Panc1 (cell line): Measurements from ENCODE around the gene CRHR2. TPM values are rescaled to one million over a fixed set of nuclear protein-coding genes. Genes with fewer than 3 reads are reported as not detected.

ENCODE experiments used
- ATAC-seq: fragments of 200-7000 bp; cut with Tn5 transposase; 2 replicates; pipeline ENCODE4 v1.9.1; 2020; ENCODE audit warnings: mild to moderate bottlenecking, moderate library complexity
- BruUV-seq: library from RNA; stranded (reverse); fragments of 400-500 nt; replicated peaks from 2 replicates; lab custom pipeline; 2021; lab: Mats Ljungman, UMichigan
- CTCF ChIA-PET: fragments of 300-600 bp; sonication (Branson Sonifier 250); formaldehyde crosslinking; loops from one replicate; lab custom pipeline; 2022; ENCODE audit warnings: antibody characterized with exemption; lab: Charles Lee
- POLR2A ChIA-PET: fragments of 300-600 bp; sonication (Branson Sonifier 250); formaldehyde crosslinking; loops from one replicate; lab custom pipeline; 2022; ENCODE audit warnings: antibody characterized with exemption; lab: Charles Lee
- DNase-seq: peaks from one replicate; pipeline ENCODE4 v3.0.0-alpha.2; 2010; ENCODE audit warnings: low read depth, low spot score
- H3K27ac ChIP-seq: 2 replicates; pipeline ENCODE4 v1.5.1; 2011; ENCODE audit warnings: mild to moderate bottlenecking, low read length, inconsistent platforms
- H3K27me3 ChIP-seq: fragments of 200-500 bp; sonication (Bioruptor generic); 2 replicates; pipeline ENCODE4 v1.6.0; 2014; ENCODE audit warnings: low read length, inconsistent platforms; ENCODE audit not compliant: control insufficient read depth, insufficient read depth
- H3K36me3 ChIP-seq: fragments of 200-500 bp; sonication (Bioruptor generic); 2 replicates; pipeline ENCODE4 v1.5.1; 2014; ENCODE audit warnings: inconsistent platforms, mild to moderate bottlenecking, low read length, moderate library complexity; ENCODE audit not compliant: control insufficient read depth, insufficient read depth
- H3K4me1 ChIP-seq: 2 replicates; pipeline ENCODE4 v1.5.1; 2011; ENCODE audit warnings: inconsistent platforms, mild to moderate bottlenecking, low read length, moderate library complexity; ENCODE audit not compliant: control insufficient read depth, insufficient read depth
- H3K4me3 ChIP-seq, 2 experiments: 2 replicates each; pipeline ENCODE4 v1.5.1; 2011 to 2012; ENCODE audit warnings: low read depth in 2 of 2, low read length in 2 of 2, mild to moderate bottlenecking in 2 of 2, inconsistent platforms in 1 of 2, moderate library complexity in 1 of 2
- H3K9me3 ChIP-seq: fragments of 200-500 bp; sonication (Bioruptor generic); 2 replicates; pipeline ENCODE4 v1.5.1; 2014; ENCODE audit warnings: low read depth, mild to moderate bottlenecking, inconsistent platforms, low read length, moderate library complexity; ENCODE audit not compliant: control insufficient read depth, insufficient read depth
- POLR2AphosphoS5 ChIP-seq: IDR thresholded peaks from 2 replicates; pipeline ENCODE4 v1.6.1; 2012; ENCODE audit warnings: mild to moderate bottlenecking, low read depth, low read length, moderate library complexity
- SIN3A ChIP-seq: IDR thresholded peaks from 2 replicates; pipeline ENCODE4 v1.6.1; 2012; ENCODE audit warnings: low read depth, mild to moderate bottlenecking, low read length, moderate library complexity, borderline replicate concordance; ENCODE audit not compliant: insufficient read depth
- TCF7L2 ChIP-seq: IDR thresholded peaks from 2 replicates; pipeline ENCODE4 v1.6.1; 2011; ENCODE audit warnings: mild to moderate bottlenecking, low read depth, low read length, inconsistent platforms
- in situ Hi-C: cut with HindIII; loops from 2 replicates; pipeline ENCODE4 v1.10.0; 2016; ENCODE audit warnings: low sequenced_read_pairs, low pct_unique_long_range_greater_than_20kb
- intact Hi-C: fragments of 100-400 bp; cut with micrococcal nuclease; formaldehyde crosslinking; loops from one replicate; pipeline ENCODE4 v1.10.0; 2022; ENCODE audit not compliant: unreplicated experiment
- total RNA-seq: library from RNA; stranded (reverse); gene quantifications from one replicate; pipeline ENCODE4 v1.2.1, GENCODE V29; 2021; ENCODE audit not compliant: unreplicated experiment
- TF ChIP-seq, protein P1 (sequence below), 2 experiments: IDR thresholded peaks; 2 replicates each; pipeline ENCODE4 v1.6.1; 2011 to 2012; ENCODE audit warnings: low read depth in 2 of 2, control low read depth in 1 of 2, low read length in 1 of 2, mild to moderate bottlenecking in 1 of 2, moderate library complexity in 1 of 2; ENCODE audit not compliant: insufficient read depth in 1 of 2
- TF ChIP-seq, protein P2 (sequence below): fragments of 450-650 bp; IDR thresholded peaks from 2 replicates; pipeline ENCODE4 v1.5.1; 2017; ENCODE audit warnings: mild to moderate bottlenecking

Gene CRHR2
- total RNA-seq, 1 experiment from 2014 or later, result not detected

DNA sequence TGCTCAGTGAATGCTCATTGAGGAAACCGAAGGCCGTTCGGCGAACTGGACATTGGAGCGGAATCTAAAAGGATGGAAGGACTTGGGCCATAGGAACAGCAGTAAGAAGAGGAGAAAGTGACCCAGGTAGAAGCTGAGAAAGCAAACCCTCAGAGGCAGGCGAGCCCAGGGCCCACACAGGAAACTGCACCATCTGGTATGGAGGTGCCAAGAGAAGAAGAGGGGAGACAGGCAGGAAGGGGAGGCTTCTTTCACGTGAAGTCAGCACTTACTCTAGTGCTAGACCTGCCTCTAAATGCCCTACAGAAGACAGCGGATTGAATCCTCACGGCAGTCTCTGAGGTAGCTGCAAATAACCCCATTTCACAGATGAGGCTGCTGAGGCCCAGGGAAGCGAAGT is 10.2 kb upstream of the CRHR2 start:
- Histone ChIP-seq H3K4me1 (no peaks in the 10 kb centered on the region), H3K27ac (no peak overlapping the region), H3K36me3 (no peaks in the 10 kb centered on the region), H3K4me3 (no peak overlapping the region), H3K27me3 (peaks cover 7% of the 10 kb centered on the region; the same call in 1 of the 2 replicates), H3K9me3 (no peaks in the 10 kb centered on the region)
- TF ChIP-seq SIN3A, result no peak
- TF ChIP-seq TCF7L2, result no peak
- TF ChIP-seq, protein P1, sequence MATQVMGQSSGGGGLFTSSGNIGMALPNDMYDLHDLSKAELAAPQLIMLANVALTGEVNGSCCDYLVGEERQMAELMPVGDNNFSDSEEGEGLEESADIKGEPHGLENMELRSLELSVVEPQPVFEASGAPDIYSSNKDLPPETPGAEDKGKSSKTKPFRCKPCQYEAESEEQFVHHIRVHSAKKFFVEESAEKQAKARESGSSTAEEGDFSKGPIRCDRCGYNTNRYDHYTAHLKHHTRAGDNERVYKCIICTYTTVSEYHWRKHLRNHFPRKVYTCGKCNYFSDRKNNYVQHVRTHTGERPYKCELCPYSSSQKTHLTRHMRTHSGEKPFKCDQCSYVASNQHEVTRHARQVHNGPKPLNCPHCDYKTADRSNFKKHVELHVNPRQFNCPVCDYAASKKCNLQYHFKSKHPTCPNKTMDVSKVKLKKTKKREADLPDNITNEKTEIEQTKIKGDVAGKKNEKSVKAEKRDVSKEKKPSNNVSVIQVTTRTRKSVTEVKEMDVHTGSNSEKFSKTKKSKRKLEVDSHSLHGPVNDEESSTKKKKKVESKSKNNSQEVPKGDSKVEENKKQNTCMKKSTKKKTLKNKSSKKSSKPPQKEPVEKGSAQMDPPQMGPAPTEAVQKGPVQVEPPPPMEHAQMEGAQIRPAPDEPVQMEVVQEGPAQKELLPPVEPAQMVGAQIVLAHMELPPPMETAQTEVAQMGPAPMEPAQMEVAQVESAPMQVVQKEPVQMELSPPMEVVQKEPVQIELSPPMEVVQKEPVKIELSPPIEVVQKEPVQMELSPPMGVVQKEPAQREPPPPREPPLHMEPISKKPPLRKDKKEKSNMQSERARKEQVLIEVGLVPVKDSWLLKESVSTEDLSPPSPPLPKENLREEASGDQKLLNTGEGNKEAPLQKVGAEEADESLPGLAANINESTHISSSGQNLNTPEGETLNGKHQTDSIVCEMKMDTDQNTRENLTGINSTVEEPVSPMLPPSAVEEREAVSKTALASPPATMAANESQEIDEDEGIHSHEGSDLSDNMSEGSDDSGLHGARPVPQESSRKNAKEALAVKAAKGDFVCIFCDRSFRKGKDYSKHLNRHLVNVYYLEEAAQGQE (IDR thresholded peaks at IDR 0.05; ENCODE audit: insufficient read depth in 1 of 2, low read depth in 2 of 2, low read length in 1 of 2), result no peak
- no peak for TF ChIP-seq POLR2AphosphoS5
- TF ChIP-seq, protein P2, sequence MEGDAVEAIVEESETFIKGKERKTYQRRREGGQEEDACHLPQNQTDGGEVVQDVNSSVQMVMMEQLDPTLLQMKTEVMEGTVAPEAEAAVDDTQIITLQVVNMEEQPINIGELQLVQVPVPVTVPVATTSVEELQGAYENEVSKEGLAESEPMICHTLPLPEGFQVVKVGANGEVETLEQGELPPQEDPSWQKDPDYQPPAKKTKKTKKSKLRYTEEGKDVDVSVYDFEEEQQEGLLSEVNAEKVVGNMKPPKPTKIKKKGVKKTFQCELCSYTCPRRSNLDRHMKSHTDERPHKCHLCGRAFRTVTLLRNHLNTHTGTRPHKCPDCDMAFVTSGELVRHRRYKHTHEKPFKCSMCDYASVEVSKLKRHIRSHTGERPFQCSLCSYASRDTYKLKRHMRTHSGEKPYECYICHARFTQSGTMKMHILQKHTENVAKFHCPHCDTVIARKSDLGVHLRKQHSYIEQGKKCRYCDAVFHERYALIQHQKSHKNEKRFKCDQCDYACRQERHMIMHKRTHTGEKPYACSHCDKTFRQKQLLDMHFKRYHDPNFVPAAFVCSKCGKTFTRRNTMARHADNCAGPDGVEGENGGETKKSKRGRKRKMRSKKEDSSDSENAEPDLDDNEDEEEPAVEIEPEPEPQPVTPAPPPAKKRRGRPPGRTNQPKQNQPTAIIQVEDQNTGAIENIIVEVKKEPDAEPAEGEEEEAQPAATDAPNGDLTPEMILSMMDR, result no peak
- no peak for ATAC-seq
- BruUV-seq, result no TSS peak
- ChIA-PET POLR2A (no interaction called here), CTCF (no interaction called here)
- intact Hi-C loops (no loop called here), in situ Hi-C loops (no loop called here)
- no peak for DNase-seq

DNA sequence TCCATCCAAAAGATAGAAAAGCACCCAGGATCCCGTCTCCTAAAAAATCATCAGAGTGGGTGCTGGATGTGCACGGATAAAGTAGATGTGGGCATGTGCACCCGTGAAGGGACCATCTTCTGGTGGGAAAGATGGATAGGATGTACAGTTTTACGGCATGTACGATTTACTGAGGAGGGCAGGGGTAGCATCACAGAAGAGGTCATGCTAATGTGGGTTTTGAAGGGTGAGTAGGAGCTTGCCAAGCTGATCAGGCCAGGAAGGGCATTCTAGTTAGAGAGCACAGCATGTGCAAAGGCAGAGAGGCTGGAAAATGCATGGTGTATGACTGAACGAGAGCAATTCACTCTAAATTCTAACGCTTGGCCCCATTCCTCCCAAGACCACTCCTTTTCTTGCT is 7.8 kb upstream of the CRHR2 start:
- TF ChIP-seq, protein P1 (IDR thresholded peaks at IDR 0.05; ENCODE audit: insufficient read depth in 1 of 2, low read depth in 2 of 2, low read length in 1 of 2), result no peak
- TF ChIP-seq POLR2AphosphoS5, result no peak
- no peaks in the 10 kb centered on the region for H3K9me3 ChIP-seq
- H3K27ac ChIP-seq, result no peak overlapping the region
- no peak for DNase-seq
- no peaks in the 10 kb centered on the region for H3K4me1 ChIP-seq
- no peak for ATAC-seq
- BruUV-seq, result no TSS peak
- intact Hi-C loops (no loop called here), in situ Hi-C loops (no loop called here)
- ChIA-PET CTCF (no interaction called here), POLR2A (no interaction called here)
- H3K36me3 ChIP-seq, result no peaks in the 10 kb centered on the region
- peaks cover 11% of the 10 kb centered on the region for H3K27me3 ChIP-seq
- H3K4me3 ChIP-seq, result no peak overlapping the region
